Effector memory CD4-positive, alpha-beta T cell (primary cell): ENCODE measurements around the gene PSENEN.
"Not testable (repeated sequence)": the region's sequence is repeated elsewhere in the genome, so short reads cannot be mapped to it uniquely, and the experiment has no call there.

ENCODE experiments used
- DNase-seq, 3 donors: peaks; one replicate each; pipeline ENCODE4 v3.0.0-alpha.2; 2020
- H3K27ac ChIP-seq: 2 replicates; pipeline ENCODE4 v1.7.0; 2013; ENCODE audit warnings: mild to moderate bottlenecking, low read length, moderate library complexity; ENCODE audit not compliant: insufficient read depth, poor library complexity, severe bottlenecking
- H3K27me3 ChIP-seq: replicated peaks from 2 replicates; pipeline ENCODE4 v1.7.0; 2013; ENCODE audit warnings: mild to moderate bottlenecking, low read length; ENCODE audit not compliant: insufficient read depth, control insufficient read depth, poor library complexity, severe bottlenecking
- H3K36me3 ChIP-seq: 2 replicates; pipeline ENCODE4 v1.7.0; 2013; ENCODE audit warnings: mild to moderate bottlenecking, low read length, moderate library complexity; ENCODE audit not compliant: control insufficient read depth, insufficient read depth
- H3K4me1 ChIP-seq: 2 replicates; pipeline ENCODE4 v1.7.0; 2013; ENCODE audit warnings: low read length, mild to moderate bottlenecking; ENCODE audit not compliant: control insufficient read depth, insufficient read depth, poor library complexity, severe bottlenecking
- H3K4me3 ChIP-seq: 2 replicates; pipeline ENCODE4 v1.7.0; 2013; ENCODE audit warnings: low read length, low read depth, mild to moderate bottlenecking; ENCODE audit not compliant: insufficient read depth, poor library complexity, severe bottlenecking
- H3K9me3 ChIP-seq: 2 replicates; pipeline ENCODE4 v1.7.0; 2013; ENCODE audit warnings: mild to moderate bottlenecking, low read length, moderate library complexity; ENCODE audit not compliant: control insufficient read depth

Gene PSENEN

DNA sequence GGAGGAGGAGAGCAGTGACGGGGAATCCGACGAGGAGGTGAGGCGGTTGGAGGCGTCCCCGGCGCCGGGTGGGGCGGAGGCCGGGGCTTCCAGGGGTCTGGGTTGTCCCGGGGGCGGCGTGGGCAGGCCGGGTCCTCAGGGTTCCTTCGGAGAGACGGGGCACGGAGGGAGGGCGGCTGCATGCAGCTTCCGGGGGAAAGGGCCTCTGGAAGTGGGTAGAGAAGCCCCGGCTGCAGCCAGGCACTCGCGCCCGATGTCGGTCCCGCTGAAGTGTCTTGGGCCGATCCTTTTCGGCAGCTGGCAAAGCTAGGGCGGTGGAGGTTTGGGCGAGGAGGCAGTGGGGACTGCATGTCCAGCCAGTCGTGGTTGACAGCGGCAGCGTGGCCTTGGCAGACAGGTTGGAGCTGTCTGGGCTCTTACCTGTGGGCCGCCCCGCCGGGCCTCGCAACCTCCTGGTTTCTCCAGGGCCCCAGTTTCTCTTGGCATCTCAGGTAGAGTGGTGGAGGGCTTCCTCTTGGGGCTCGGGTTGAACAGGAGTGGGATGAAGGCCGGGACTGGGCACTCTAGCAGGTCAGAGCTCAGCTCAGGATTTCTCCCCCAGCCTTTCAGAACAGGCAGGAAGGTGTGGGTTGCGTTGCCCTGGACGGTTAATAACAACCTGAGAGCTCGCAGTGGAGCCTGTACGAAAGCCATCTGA is 27.0 kb upstream of the PSENEN start:
- Histone ChIP-seq H3K27me3 (no peaks in the 10 kb centered on the region), H3K4me1 (peaks cover 30% of the 10 kb centered on the region), H3K27ac (peak overlapping the region; percentile 64), H3K36me3 (peaks cover 27% of the 10 kb centered on the region), H3K4me3 (peak overlapping the region; percentile 61), H3K9me3 (no peaks in the 10 kb centered on the region)
- peak in 1 of 3 donors; percentile 24 for DNase-seq

DNA sequence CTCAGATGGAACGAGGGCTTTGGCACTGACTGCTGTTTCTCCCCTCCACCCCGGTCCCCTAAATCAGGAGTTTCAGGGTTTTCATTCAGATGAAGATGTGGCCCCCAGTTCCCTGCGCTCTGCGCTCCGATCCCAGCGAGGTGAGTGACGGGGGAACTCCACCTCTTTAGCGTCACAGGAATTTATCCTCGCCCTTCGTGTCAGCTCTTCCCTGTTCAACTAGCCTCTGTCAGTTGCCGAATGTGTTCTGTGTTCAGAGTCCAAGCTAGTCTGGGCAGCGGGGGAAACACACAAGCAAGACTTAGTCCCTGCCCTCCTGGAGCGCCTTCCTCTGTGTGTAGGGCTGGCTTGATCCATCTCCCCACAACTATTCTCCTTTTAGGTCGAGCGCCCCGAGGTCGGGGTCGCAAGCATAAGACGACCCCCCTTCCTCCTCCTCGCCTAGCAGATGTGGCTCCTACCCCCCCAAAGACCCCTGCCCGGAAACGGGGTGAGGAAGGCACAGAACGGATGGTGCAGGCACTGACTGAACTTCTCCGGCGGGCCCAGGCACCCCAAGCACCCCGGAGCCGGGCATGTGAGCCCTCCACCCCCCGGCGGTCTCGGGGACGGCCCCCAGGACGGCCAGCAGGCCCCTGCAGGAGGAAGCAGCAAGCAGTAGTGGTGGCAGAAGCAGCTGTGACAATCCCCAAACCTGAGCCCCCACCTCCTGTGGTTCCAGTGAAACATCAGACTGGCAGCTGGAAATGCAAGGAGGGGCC is 25.9 kb upstream of the PSENEN start:
- Histone ChIP-seq H3K27me3 (no peaks in the 10 kb centered on the region), H3K27ac (no peak overlapping the region), H3K4me1 (peaks cover 30% of the 10 kb centered on the region), H3K9me3 (no peaks in the 10 kb centered on the region), H3K4me3 (peak overlapping the region; percentile 61), H3K36me3 (peaks cover 38% of the 10 kb centered on the region)
- no peak for DNase-seq

DNA sequence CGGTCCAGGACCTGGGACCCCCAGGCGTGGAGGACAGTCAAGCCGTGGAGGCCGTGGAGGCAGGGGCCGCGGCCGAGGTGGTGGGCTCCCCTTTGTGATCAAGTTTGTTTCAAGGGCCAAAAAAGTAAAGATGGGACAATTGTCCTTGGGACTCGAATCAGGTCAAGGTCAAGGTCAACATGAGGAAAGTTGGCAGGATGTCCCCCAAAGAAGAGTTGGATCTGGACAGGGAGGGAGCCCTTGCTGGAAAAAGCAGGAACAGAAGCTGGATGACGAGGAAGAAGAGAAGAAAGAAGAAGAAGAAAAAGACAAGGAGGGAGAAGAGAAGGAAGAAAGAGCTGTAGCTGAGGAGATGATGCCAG is 25.3 kb upstream of the PSENEN start:
- Histone ChIP-seq H3K4me3 (no peak overlapping the region), H3K36me3 (peaks cover 44% of the 10 kb centered on the region)

DNA sequence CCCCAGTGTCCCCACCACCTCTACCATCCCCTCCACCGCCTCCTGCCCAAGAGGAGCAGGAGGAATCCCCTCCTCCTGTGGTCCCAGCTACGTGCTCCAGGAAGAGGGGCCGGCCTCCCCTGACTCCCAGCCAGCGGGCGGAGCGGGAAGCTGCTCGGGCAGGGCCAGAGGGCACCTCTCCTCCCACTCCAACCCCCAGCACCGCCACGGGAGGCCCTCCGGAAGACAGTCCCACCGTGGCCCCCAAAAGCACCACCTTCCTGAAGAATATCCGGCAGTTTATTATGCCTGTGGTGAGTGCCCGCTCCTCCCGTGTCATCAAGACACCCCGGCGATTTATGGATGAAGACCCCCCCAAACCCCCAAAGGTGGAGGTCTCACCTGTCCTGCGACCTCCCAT is 24.8 kb upstream of the PSENEN start:
- Histone ChIP-seq H3K4me3 (no peak overlapping the region), H3K4me1 (peaks cover 29% of the 10 kb centered on the region), H3K27me3 (no peaks in the 10 kb centered on the region), H3K9me3 (no peaks in the 10 kb centered on the region), H3K27ac (no peak overlapping the region), H3K36me3 (peaks cover 49% of the 10 kb centered on the region)
- DNase-seq, result no peak

More for the DNA sequence above, 25.3 kb upstream of the PSENEN start:
- no peak for DNase-seq
- peaks cover 30% of the 10 kb centered on the region for H3K4me1 ChIP-seq
- no peak overlapping the region for H3K27ac ChIP-seq
- H3K27me3 ChIP-seq, result no peaks in the 10 kb centered on the region
- H3K9me3 ChIP-seq, result no peaks in the 10 kb centered on the region

DNA sequence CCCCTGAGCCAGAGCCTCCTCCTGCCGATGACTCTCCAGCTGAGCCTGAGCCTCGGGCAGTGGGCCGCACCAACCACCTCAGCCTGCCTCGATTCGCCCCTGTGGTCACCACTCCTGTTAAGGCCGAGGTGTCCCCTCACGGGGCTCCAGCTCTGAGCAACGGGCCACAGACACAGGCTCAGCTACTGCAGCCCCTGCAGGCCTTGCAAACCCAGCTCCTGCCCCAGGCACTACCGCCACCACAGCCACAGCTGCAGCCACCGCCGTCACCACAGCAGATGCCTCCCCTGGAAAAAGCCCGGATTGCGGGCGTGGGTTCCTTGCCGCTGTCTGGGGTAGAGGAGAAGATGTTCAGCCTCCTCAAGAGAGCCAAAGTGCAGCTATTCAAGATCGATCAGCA is 24.1 kb upstream of the PSENEN start:
- no peaks in the 10 kb centered on the region for H3K9me3 ChIP-seq

DNA sequence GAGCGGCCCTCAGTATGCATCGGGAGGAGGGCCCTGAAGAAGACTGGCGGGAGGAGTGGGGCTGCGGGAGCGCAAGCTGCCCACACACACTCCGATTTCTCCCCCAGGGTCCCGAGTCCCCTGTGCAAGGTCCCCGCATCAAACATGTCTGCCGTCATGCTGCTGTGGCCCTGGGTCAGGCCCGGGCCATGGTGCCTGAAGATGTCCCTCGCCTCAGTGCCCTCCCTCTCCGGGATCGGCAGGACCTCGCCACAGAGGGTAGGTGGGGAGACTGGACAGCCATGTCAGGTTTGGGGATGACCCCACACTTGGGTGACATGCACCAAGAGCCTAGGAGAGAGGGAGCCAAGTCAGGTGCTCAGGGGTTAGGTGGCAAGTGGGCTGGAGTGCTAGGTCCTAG is 23.0 kb upstream of the PSENEN start:
- Histone ChIP-seq H3K4me3 (no peak overlapping the region), H3K27ac (no peak overlapping the region), H3K4me1 (peaks cover 13% of the 10 kb centered on the region), H3K9me3 (no peaks in the 10 kb centered on the region), H3K27me3 (no peaks in the 10 kb centered on the region), H3K36me3 (peaks cover 67% of the 10 kb centered on the region)
- no peak for DNase-seq

More for the DNA sequence above, 24.1 kb upstream of the PSENEN start:
- Histone ChIP-seq H3K27me3 (no peaks in the 10 kb centered on the region), H3K4me3 (no peak overlapping the region), H3K27ac (no peak overlapping the region), H3K4me1 (peaks cover 21% of the 10 kb centered on the region), H3K36me3 (peaks cover 56% of the 10 kb centered on the region)
- DNase-seq, result no peak

DNA sequence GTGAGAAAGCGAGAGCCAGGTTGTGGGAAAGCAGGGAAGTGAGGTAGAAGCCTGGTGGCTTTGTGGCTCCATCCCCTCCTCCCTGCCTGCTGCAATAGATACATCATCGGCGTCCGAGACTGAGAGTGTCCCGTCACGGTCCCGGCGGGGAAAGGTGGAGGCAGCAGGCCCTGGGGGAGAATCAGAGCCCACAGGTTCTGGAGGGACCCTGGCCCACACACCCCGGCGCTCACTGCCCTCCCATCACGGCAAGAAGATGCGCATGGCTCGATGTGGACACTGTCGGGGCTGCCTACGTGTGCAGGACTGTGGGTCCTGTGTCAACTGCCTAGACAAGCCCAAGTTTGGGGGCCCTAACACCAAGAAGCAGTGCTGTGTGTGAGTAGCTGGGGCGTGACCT is 22.6 kb upstream of the PSENEN start:
- no peak overlapping the region for H3K4me3 ChIP-seq
- no peak overlapping the region for H3K27ac ChIP-seq
- no peaks in the 10 kb centered on the region for H3K27me3 ChIP-seq
- H3K36me3 ChIP-seq, result peaks cover 71% of the 10 kb centered on the region
- no peak for DNase-seq
- no peaks in the 10 kb centered on the region for H3K9me3 ChIP-seq
- peaks cover 13% of the 10 kb centered on the region for H3K4me1 ChIP-seq

DNA sequence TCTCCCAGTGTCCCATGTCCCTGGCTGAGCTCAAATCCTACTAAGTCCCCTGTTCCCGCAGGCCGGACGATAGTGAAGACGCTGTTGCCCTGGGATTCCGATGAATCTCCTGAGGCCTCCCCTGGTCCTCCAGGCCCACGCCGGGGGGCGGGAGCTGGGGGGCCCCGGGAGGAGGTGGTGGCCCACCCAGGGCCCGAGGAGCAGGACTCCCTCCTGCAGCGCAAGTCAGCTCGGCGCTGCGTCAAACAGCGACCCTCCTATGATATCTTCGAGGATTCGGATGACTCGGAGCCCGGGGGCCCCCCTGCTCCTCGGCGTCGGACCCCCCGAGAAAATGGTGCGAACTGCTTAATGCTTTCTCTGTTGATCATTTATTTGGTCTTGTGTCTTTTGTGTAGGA is 21.8 kb upstream of the PSENEN start:
- no peak overlapping the region for H3K4me3 ChIP-seq
- H3K4me1 ChIP-seq, result peaks cover 9% of the 10 kb centered on the region
- no peak overlapping the region for H3K27ac ChIP-seq
- H3K27me3 ChIP-seq, result no peaks in the 10 kb centered on the region
- H3K36me3 ChIP-seq, result peaks cover 79% of the 10 kb centered on the region
- DNase-seq, result no peak
- no peaks in the 10 kb centered on the region for H3K9me3 ChIP-seq

DNA sequence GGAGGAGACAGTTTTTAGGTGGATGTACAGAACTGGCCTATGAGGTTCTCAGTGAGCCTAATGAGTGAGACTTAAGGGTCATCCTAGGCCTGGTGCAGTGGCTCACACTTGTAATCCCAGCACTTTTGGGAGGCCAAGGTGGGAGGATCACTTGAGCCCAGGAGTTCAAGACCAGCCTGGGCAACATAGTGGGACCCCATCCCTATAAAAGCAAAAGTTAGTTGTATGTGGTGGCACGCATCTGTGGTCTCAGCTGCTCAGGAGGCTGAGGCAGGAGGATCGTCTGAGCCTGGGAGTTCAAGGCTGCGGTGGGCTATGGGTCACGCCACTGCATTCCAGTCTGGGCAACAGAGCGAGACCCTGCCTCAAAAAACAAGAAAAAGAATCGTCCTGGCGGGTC is 21.3 kb upstream of the PSENEN start:
- not testable (repeated sequence) for H3K4me1 ChIP-seq, H3K9me3 ChIP-seq, H3K4me3 ChIP-seq, H3K27ac ChIP-seq, DNase-seq, H3K27me3 ChIP-seq
- peaks cover 83% of the 10 kb centered on the region for H3K36me3 ChIP-seq

DNA sequence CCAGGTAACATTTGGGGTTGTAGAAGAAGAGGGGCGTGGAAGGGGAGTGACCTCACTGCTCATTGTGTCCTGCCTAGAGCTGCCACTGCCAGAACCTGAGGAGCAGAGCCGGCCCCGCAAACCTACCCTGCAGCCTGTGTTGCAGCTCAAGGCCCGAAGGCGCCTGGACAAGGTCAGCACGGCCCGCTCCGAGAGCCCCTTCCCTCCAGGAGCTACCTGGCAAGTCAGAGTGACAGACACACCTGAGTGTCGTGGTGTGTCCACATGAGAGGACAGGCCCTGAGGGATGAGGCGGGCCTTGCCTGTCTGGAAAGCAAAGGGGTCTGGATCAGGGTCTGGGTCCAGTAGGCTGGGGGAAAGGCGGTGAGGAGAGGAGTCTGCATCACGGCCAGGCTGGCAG is 20.9 kb upstream of the PSENEN start:
- Histone ChIP-seq H3K36me3 (peaks cover 88% of the 10 kb centered on the region), H3K4me1 (peaks cover 3% of the 10 kb centered on the region), H3K4me3 (no peak overlapping the region), H3K27ac (no peak overlapping the region), H3K27me3 (no peaks in the 10 kb centered on the region), H3K9me3 (no peaks in the 10 kb centered on the region)
- no peak for DNase-seq
